HepG2 (cell line): ENCODE results near the gene MIDN. TPM values are rescaled to one million over a fixed set of nuclear protein-coding genes. Genes with fewer than 3 reads are reported as not detected.

Experiments used
- CBFB ChIP-seq: sonication (generic); formaldehyde crosslinking; IDR thresholded peaks from 2 replicates; pipeline ENCODE4 v1.4.0; 2020; ENCODE audit warnings: missing genetic modification reagents
- CENPBD1 ChIP-seq: sonication (generic); formaldehyde crosslinking; IDR thresholded peaks from 2 replicates; pipeline ENCODE4 v1.8.0; 2022; ENCODE audit warnings: missing genetic modification reagents, low read depth, mild to moderate bottlenecking, borderline replicate concordance
- EED ChIP-seq: sonication (generic); formaldehyde crosslinking; IDR thresholded peaks from 2 replicates; pipeline ENCODE4 v1.5.0; 2020; ENCODE audit warnings: mild to moderate bottlenecking, missing genetic modification reagents
- EHMT2 ChIP-seq: fragments of 200-600 bp; sonication (generic); IDR thresholded peaks from 2 replicates; pipeline ENCODE4 v1.7.0; 2017; ENCODE audit warnings: antibody characterized with exemption, low read depth, low read length, borderline replicate concordance
- GABPB1 ChIP-seq: IDR thresholded peaks from 2 replicates; pipeline ENCODE4 v1.6.1; 2016; ENCODE audit warnings: mild to moderate bottlenecking, missing genetic modification reagents, moderate library complexity, missing compliant biosample characterization
- GPN1 ChIP-seq: sonication (generic); formaldehyde crosslinking; IDR thresholded peaks from 2 replicates; pipeline ENCODE4 v1.5.1; 2020; ENCODE audit warnings: missing genetic modification reagents, borderline replicate concordance
- HOXA3 ChIP-seq: sonication (generic); formaldehyde crosslinking; IDR thresholded peaks from 2 replicates; pipeline ENCODE4 v1.5.0; 2020; ENCODE audit warnings: missing genetic modification reagents
- IKZF5 ChIP-seq: IDR thresholded peaks from 2 replicates; pipeline ENCODE4 v1.6.1; 2018; ENCODE audit warnings: missing genetic modification reagents, mild to moderate bottlenecking, missing compliant biosample characterization
- IRF2 ChIP-seq: IDR thresholded peaks from 2 replicates; pipeline ENCODE4 v1.6.1; 2018; ENCODE audit warnings: missing genetic modification reagents, missing compliant biosample characterization
- IRF9 ChIP-seq: sonication (generic); formaldehyde crosslinking; IDR thresholded peaks from 2 replicates; pipeline ENCODE4 v1.8.0; 2022; ENCODE audit warnings: missing genetic modification reagents, mild to moderate bottlenecking, borderline replicate concordance
- KDM5B ChIP-seq: sonication (generic); formaldehyde crosslinking; IDR thresholded peaks from 2 replicates; pipeline ENCODE4 v1.4.0; 2020; ENCODE audit warnings: missing genetic modification reagents, mild to moderate bottlenecking, borderline replicate concordance
- MAF1 ChIP-seq: sonication (generic); formaldehyde crosslinking; IDR thresholded peaks from 2 replicates; pipeline ENCODE4 v1.5.0; 2020; ENCODE audit warnings: missing genetic modification reagents, borderline replicate concordance
- MYNN ChIP-seq: sonication (generic); formaldehyde crosslinking; IDR thresholded peaks from 2 replicates; pipeline ENCODE4 v1.4.0; 2020; ENCODE audit warnings: mild to moderate bottlenecking, low read depth, missing genetic modification reagents
- PBX3 ChIP-seq: sonication (generic); formaldehyde crosslinking; IDR thresholded peaks from 2 replicates; pipeline ENCODE4 v1.8.1; 2023; ENCODE audit warnings: missing genetic modification reagents, inconsistent platforms, borderline replicate concordance
- RELA ChIP-seq: sonication (generic); formaldehyde crosslinking; IDR thresholded peaks from 2 replicates; pipeline ENCODE4 v1.4.0; 2020; ENCODE audit warnings: missing genetic modification reagents
- RORA ChIP-seq: sonication (generic); formaldehyde crosslinking; IDR thresholded peaks from 2 replicates; pipeline ENCODE4 v1.5.0; 2020; ENCODE audit warnings: mild to moderate bottlenecking, missing genetic modification reagents, moderate library complexity
- TSC22D2 ChIP-seq: sonication (generic); formaldehyde crosslinking; IDR thresholded peaks from 2 replicates; pipeline ENCODE4 v1.5.1; 2020; ENCODE audit warnings: missing genetic modification reagents, mild to moderate bottlenecking, borderline replicate concordance
- ZBTB3 ChIP-seq: sonication (generic); formaldehyde crosslinking; IDR thresholded peaks from 2 replicates; pipeline ENCODE4 v1.4.0; 2020; ENCODE audit warnings: low read depth, mild to moderate bottlenecking, moderate library complexity, missing genetic modification reagents, borderline replicate concordance
- ZFP36L2 ChIP-seq: sonication (generic); formaldehyde crosslinking; IDR thresholded peaks from 2 replicates; pipeline ENCODE4 v1.4.0; 2020; ENCODE audit warnings: missing genetic modification reagents
- ZFY ChIP-seq: sonication (generic); formaldehyde crosslinking; IDR thresholded peaks from 2 replicates; pipeline ENCODE4 v1.4.0; 2020; ENCODE audit warnings: missing genetic modification reagents
- ZMYM4 ChIP-seq: sonication (generic); formaldehyde crosslinking; IDR thresholded peaks from 2 replicates; pipeline ENCODE4 v1.8.1; 2023; ENCODE audit warnings: mild to moderate bottlenecking, missing genetic modification reagents
- ZNF136 ChIP-seq: sonication (generic); formaldehyde crosslinking; IDR thresholded peaks from 2 replicates; pipeline ENCODE4 v1.8.1; 2022; ENCODE audit warnings: low read depth, mild to moderate bottlenecking, moderate library complexity, missing genetic modification reagents
- ZNF276 ChIP-seq: sonication (generic); formaldehyde crosslinking; IDR thresholded peaks from 2 replicates; pipeline ENCODE4 v1.4.0; 2020; ENCODE audit warnings: mild to moderate bottlenecking, low read depth, missing genetic modification reagents
- ZNF577 ChIP-seq: sonication (generic); formaldehyde crosslinking; IDR thresholded peaks from 2 replicates; pipeline ENCODE4 v1.4.0; 2020; ENCODE audit warnings: mild to moderate bottlenecking, low read depth, missing genetic modification reagents, borderline replicate concordance
- ZNF703 ChIP-seq: sonication (generic); formaldehyde crosslinking; IDR thresholded peaks from 2 replicates; pipeline ENCODE4 v1.5.1; 2020; ENCODE audit warnings: missing genetic modification reagents, mild to moderate bottlenecking, moderate library complexity, borderline replicate concordance
- ZNF766 ChIP-seq: sonication (generic); formaldehyde crosslinking; IDR thresholded peaks from 2 replicates; pipeline ENCODE4 v1.5.0; 2020; ENCODE audit warnings: missing genetic modification reagents, borderline replicate concordance
- polyA plus RNA-seq, 8 experiments: library from polyadenylated mRNA; depleted of rRNA in 3 of 8; stranded (reverse) in 7 of 8; unstranded in 1 of 8; fragments of >200 nt; fragmentation: Illumina TruSeq in 4 of 8; extraction: Trizol in 4 of 8; gene quantifications; 2 replicates each; pipeline versions ENCODE4 v1.2.1 to v1.2.3, GENCODE V29; 2011 to 2016; ENCODE audit warnings: low read depth in 4 of 8, missing spikeins in 1 of 8, mixed read lengths in 1 of 8; ENCODE audit not compliant: insufficient read depth in 1 of 8
- total RNA-seq, 5 experiments: library from RNA; depleted of rRNA; stranded (reverse); fragments of >200 nt; fragmentation: Illumina TruSeq; extraction: Trizol; gene quantifications; 2 replicates each; pipeline ENCODE4 v1.2.3, GENCODE V29; 2016; ENCODE audit warnings: low read depth in 1 of 5

Gene MIDN
- total and polyA plus RNA-seq, 2 of the 13 experiments (the other 11 are each of a cell fraction or from before 2014, with no cell fraction given), result 8.4 to 18.0 TPM

GRCh38 chr19:1253514-1254080, 5.2 kb downstream of the MIDN start (continued):
- TF ChIP-seq ZBTB3 (CRISPR knock-in tag) (no peak), IRF2 (CRISPR knock-in tag) (peak; percentile 51; the same call in 1 of the 2 replicates), ZNF276 (CRISPR knock-in tag) (no peak), ZNF703 (CRISPR knock-in tag) (no peak), EED (CRISPR knock-in tag) (no peak), ZNF766 (CRISPR knock-in tag) (no peak), ZMYM4 (CRISPR knock-in tag) (no peak), GABPB1 (CRISPR knock-in tag) (peak; percentile 55; the same call in 1 of the 2 replicates), CENPBD1 (CRISPR knock-in tag) (no peak), RELA (CRISPR knock-in tag) (no peak), EHMT2 (no peak), GPN1 (CRISPR knock-in tag) (no peak), ZFY (CRISPR knock-in tag) (peak; percentile 44), TSC22D2 (CRISPR knock-in tag) (no peak), KDM5B (peak; percentile 25; the same call in 1 of the 2 replicates), RORA (CRISPR knock-in tag) (no peak), ZNF577 (CRISPR knock-in tag) (no peak), ZNF136 (CRISPR knock-in tag) (0 out of 2 replicates have a peak, but pooled peaks have one; percentile 31), MYNN (CRISPR knock-in tag) (no peak), ZFP36L2 (CRISPR knock-in tag) (no peak), HOXA3 (CRISPR knock-in tag) (no peak; the same call in 1 of the 2 replicates), PBX3 (no peak), IKZF5 (no peak; the same call in 1 of the 2 replicates), MAF1 (CRISPR knock-in tag) (no peak), IRF9 (CRISPR knock-in tag) (no peak), CBFB (no peak)
